Upper lobe of left lung (tissue), 6 donors: ENCODE results near the gene SPRYD4. TPM values are rescaled to one million over a fixed set of nuclear protein-coding genes. Genes with fewer than 3 reads are reported as not detected.
"Not testable (repeated sequence)": the region's sequence is repeated elsewhere in the genome, so short reads cannot be mapped to it uniquely, and the experiment has no call there.

Experiments
- ATAC-seq, 2 donors: fragments of 200-7000 bp; cut with Tn5 transposase; one replicate each; pipeline ENCODE4 v1.9.1; 2022; ENCODE audit warnings: mild to moderate bottlenecking in 2 of 2, moderate library complexity in 2 of 2; ENCODE audit not compliant: low FRiP score in 2 of 2
- DNase-seq, 2 donors: peaks; one replicate each; pipeline ENCODE4 v3.0.0-alpha.2; 2019 to 2020
- H3K27ac ChIP-seq, 4 donors: fragments of 200-600 bp; sonication (generic); one replicate each; pipeline ENCODE4 v1.5.1; 2016 to 2019
- H3K27me3 ChIP-seq, 4 donors: fragments of 200-600 bp; sonication (generic); one replicate each; pipeline ENCODE4 v1.5.1; 2017 to 2019
- H3K36me3 ChIP-seq, 4 donors: fragments of 200-600 bp; sonication (generic); one replicate each; pipeline ENCODE4 v1.5.1; 2016 to 2019
- H3K4me1 ChIP-seq, 4 donors: fragments of 200-600 bp; sonication (generic); one replicate each; pipeline ENCODE4 v1.5.1; 2018 to 2019
- H3K4me3 ChIP-seq, 4 donors: fragments of 200-600 bp; sonication (generic); one replicate each; pipeline ENCODE4 v1.5.1; 2017 to 2019; ENCODE audit warnings: mild to moderate bottlenecking in 2 of 4, moderate library complexity in 1 of 4
- H3K9me3 ChIP-seq, 4 donors: fragments of 200-600 bp; sonication (generic); one replicate each; pipeline ENCODE4 v1.5.1; 2018 to 2019
- CTCF ChIP-seq, 6 experiments: fragments of 450-650 bp in 4 of 6; fragments of 200-600 bp in 2 of 6; sonication (generic) in 2 of 6; IDR thresholded peaks; one replicate each; pipeline ENCODE4 v1.5.1; 2016 to 2019; ENCODE audit warnings: antibody characterized with exemption in 6 of 6
- EP300 ChIP-seq, 4 donors: sonication (generic); formaldehyde crosslinking; IDR thresholded peaks; one replicate each; pipeline ENCODE4 v1.5.1; 2017; ENCODE audit warnings: antibody characterized with exemption in 4 of 4, control low read depth in 2 of 4
- POLR2A ChIP-seq, 4 donors: fragments of 450-650 bp; IDR thresholded peaks; one replicate each; pipeline ENCODE4 v1.5.1; 2016 to 2017; ENCODE audit warnings: antibody characterized with exemption in 4 of 4, mild to moderate bottlenecking in 2 of 4
- POLR2AphosphoS5 ChIP-seq, 2 donors: sonication (generic); formaldehyde crosslinking; IDR thresholded peaks; one replicate each; pipeline ENCODE4 v1.5.1; 2017; ENCODE audit warnings: antibody characterized with exemption in 2 of 2
- WGBS, 2 donors: methylation state at CpG; one replicate each; pipeline ENCODE4 v1.1.5; 2017 to 2018; 5-methylcytosine and 5-hydroxymethylcytosine counted together
- total RNA-seq, 6 donors: library from RNA; depleted of rRNA in 4 of 6; stranded (reverse); fragments of >200 nt in 4 of 6; gene quantifications; one replicate each; pipeline versions ENCODE4 v1.1.0 to v1.2.1, GENCODE V29; 2016 to 2021
- donor health status: DM: no; HTN: no; CAD: no; lungs with moderate emphysema.
- donor health status: DM: no; HTN: yes; CAD: no; lungs with severe emphysema.

Gene SPRYD4
- total RNA-seq, 6 donors from 2014 or later = 1.8 to 3.3 (median 3.0) TPM

GRCh38 chr12:56431288-56431687 lies 37.1 kb upstream of the SPRYD4 start:
- WGBS, 2 donors = 94 to 97% methylated on average over 11 of the region's 11 CpGs
- Histone ChIP-seq H3K27ac (no peak overlapping the region), H3K9me3 (no peaks in the 10 kb centered on the region), H3K36me3 (peaks cover 0 to 40% (median 21%) of the 10 kb centered on the region in 4 donors), H3K4me3 (no peak overlapping the region), H3K4me1 (no peaks in the 10 kb centered on the region), H3K27me3 (no peaks in the 10 kb centered on the region)
- TF ChIP-seq POLR2A (IDR thresholded peaks at IDR 0.05) (no peak), EP300 (IDR thresholded peaks at IDR 0.05) (no peak), CTCF (IDR thresholded peaks at IDR 0.05) (no peak), POLR2AphosphoS5 (IDR thresholded peaks at IDR 0.05) (no peak)
- DNase-seq (no peak), ATAC-seq (no peak)

GRCh38 chr12:56431850-56432249 lies 36.5 kb upstream of the SPRYD4 start:
- TF ChIP-seq POLR2A (IDR thresholded peaks at IDR 0.05) (no peak), EP300 (IDR thresholded peaks at IDR 0.05) (no peak), CTCF (IDR thresholded peaks at IDR 0.05) (no peak), POLR2AphosphoS5 (IDR thresholded peaks at IDR 0.05) (no peak)
- no peaks in the 10 kb centered on the region for H3K9me3 ChIP-seq
- ATAC-seq (no peak), DNase-seq (no peak)
- no peak overlapping the region for H3K27ac ChIP-seq
- peaks cover 0 to 40% (median 21%) of the 10 kb centered on the region in 4 donors for H3K36me3 ChIP-seq
- no peaks in the 10 kb centered on the region for H3K4me1 ChIP-seq
- WGBS, 2 donors = 96% methylated on average over 3 of the region's 3 CpGs
- H3K4me3 ChIP-seq = no peak overlapping the region
- H3K27me3 ChIP-seq = no peaks in the 10 kb centered on the region

GRCh38 chr12:56434828-56435227 lies 33.5 kb upstream of the SPRYD4 start:
- Histone ChIP-seq H3K4me3 (no peak overlapping the region), H3K36me3 (peaks cover 0 to 24% (median 12%) of the 10 kb centered on the region in 4 donors), H3K9me3 (no peaks in the 10 kb centered on the region), H3K27me3 (no peaks in the 10 kb centered on the region), H3K27ac (no peak overlapping the region), H3K4me1 (no peaks in the 10 kb centered on the region)
- DNase-seq (no peak), ATAC-seq (no peak)
- 88% methylated on average over 3 to 6 of the region's 6 CpGs for WGBS, 2 donors
- no peak for TF ChIP-seq CTCF (IDR thresholded peaks at IDR 0.05)
- TF ChIP-seq POLR2A (IDR thresholded peaks at IDR 0.05) = no peak
- no peak for TF ChIP-seq EP300 (IDR thresholded peaks at IDR 0.05)
- TF ChIP-seq POLR2AphosphoS5 (IDR thresholded peaks at IDR 0.05) = no peak

GRCh38 chr12:56437430-56438176 lies 30.8 kb upstream of the SPRYD4 start:
- no peak for DNase-seq
- TF ChIP-seq POLR2A (IDR thresholded peaks at IDR 0.05) (no peak), POLR2AphosphoS5 (IDR thresholded peaks at IDR 0.05) (no peak), CTCF (IDR thresholded peaks at IDR 0.05) (no peak), EP300 (IDR thresholded peaks at IDR 0.05) (no peak)
- H3K4me3 ChIP-seq = no peak overlapping the region
- no peaks in the 10 kb centered on the region for H3K9me3 ChIP-seq
- H3K4me1 ChIP-seq = no peaks in the 10 kb centered on the region
- no peak overlapping the region for H3K27ac ChIP-seq
- no peaks in the 10 kb centered on the region for H3K27me3 ChIP-seq
- ATAC-seq = no peak
- 84 to 85% methylated on average over 11 of the region's 11 CpGs for WGBS, 2 donors
- H3K36me3 ChIP-seq = peaks cover 0 to 5% (median 3%) of the 10 kb centered on the region in 4 donors

GRCh38 chr12:56443208-56443607 lies 25.2 kb upstream of the SPRYD4 start:
- WGBS, 2 donors = 60 to 77% methylated on average over 2 of the region's 2 CpGs
- not testable (repeated sequence) for H3K4me1 ChIP-seq, DNase-seq, H3K27ac ChIP-seq, H3K9me3 ChIP-seq, H3K36me3 ChIP-seq, H3K27me3 ChIP-seq, H3K4me3 ChIP-seq, ATAC-seq
